ENCODE data around the gene SLAMF6.
"Not testable (repeated sequence)": the region's sequence is repeated elsewhere in the genome, so short reads cannot be mapped to it uniquely, and the experiment has no call there.

Gene SLAMF6

GRCh38 chr1:160479091-160479490, 44.0 kb downstream of the SLAMF6 start:
- H3K4me2 ChIP-seq (ENCODE audit: low read length, poor library complexity, severe bottlenecking); H3K4me3 ChIP-seq (ENCODE audit: insufficient read depth in 1 of 2, low read depth in 1 of 2, low read length in 2 of 2); H3K27me3 ChIP-seq (ENCODE audit: control insufficient read depth in 1 of 2, insufficient read depth in 1 of 2, low read length in 2 of 2); H3K9me3 ChIP-seq (ENCODE audit: control insufficient read depth, low read length); H3K36me3 ChIP-seq (ENCODE audit: control insufficient read depth in 1 of 2, insufficient read depth in 2 of 2, low read depth in 1 of 2, low read length in 2 of 2); H2BK5ac ChIP-seq (ENCODE audit: low read depth, low read length, poor library complexity, severe bottlenecking); H4K8ac ChIP-seq (ENCODE audit: low read length); H4K91ac ChIP-seq (ENCODE audit: low read length); H3K27ac ChIP-seq (ENCODE audit: low read length, poor library complexity, severe bottlenecking); H2AFZ ChIP-seq (ENCODE audit: low read depth, low read length); H2BK12ac ChIP-seq (ENCODE audit: low read length in 2 of 2); H3K14ac ChIP-seq (ENCODE audit: low read length in 2 of 2); H2BK15ac ChIP-seq (ENCODE audit: low read depth, poor library complexity, severe bottlenecking); H3K4ac ChIP-seq (ENCODE audit: low read depth in 1 of 2, low read length in 2 of 2); H3K9ac ChIP-seq (ENCODE audit: low read length); DNase-seq; H3K18ac ChIP-seq (ENCODE audit: low read depth in 1 of 2, low read length in 2 of 2); H3K23ac ChIP-seq (ENCODE audit: low read length in 2 of 2); H2AK5ac ChIP-seq (ENCODE audit: low read length, severe bottlenecking); H2BK120ac ChIP-seq (ENCODE audit: low read depth, low read length); H3K79me1 ChIP-seq (replicated peaks; ENCODE audit: low read length, poor library complexity, severe bottlenecking); H3K4me1 ChIP-seq (ENCODE audit: control insufficient read depth, insufficient read depth, low read depth, low read length): not testable (repeated sequence)
- WGBS = 58% methylated on average over 6 of the region's 6 CpGs

- H3K4me2 ChIP-seq (ENCODE audit: low read length, poor library complexity, severe bottlenecking) = no peak overlapping the region
- no peak overlapping the region for H3K23ac ChIP-seq (ENCODE audit: low read length in 2 of 2)
- H3K9ac ChIP-seq (ENCODE audit: low read length) = no peak overlapping the region
- no peaks in the 10 kb centered on the region for H3K36me3 ChIP-seq (ENCODE audit: control insufficient read depth in 1 of 2, insufficient read depth in 2 of 2, low read depth in 1 of 2, low read length in 2 of 2)
- no peaks in the 10 kb centered on the region for H3K27me3 ChIP-seq (ENCODE audit: control insufficient read depth in 1 of 2, insufficient read depth in 1 of 2, low read length in 2 of 2)
- H3K4ac ChIP-seq (ENCODE audit: low read depth in 1 of 2, low read length in 2 of 2) = no peak overlapping the region
- H3K4me1 ChIP-seq (ENCODE audit: control insufficient read depth, insufficient read depth, low read depth, low read length) = no peaks in the 10 kb centered on the region
- DNase-seq = no peak
- 71% methylated on average over 1 of the region's 1 CpG for WGBS
- no peak overlapping the region for H3K18ac ChIP-seq (ENCODE audit: low read depth in 1 of 2, low read length in 2 of 2)
- no peak overlapping the region for H2AK5ac ChIP-seq (ENCODE audit: low read length, severe bottlenecking)
- no peaks in the 10 kb centered on the region for H3K9me3 ChIP-seq (ENCODE audit: control insufficient read depth, low read length)
- H3K14ac ChIP-seq (ENCODE audit: low read length in 2 of 2) = no peak overlapping the region
- no peak overlapping the region for H2BK120ac ChIP-seq (ENCODE audit: low read depth, low read length)
- H2BK5ac ChIP-seq (ENCODE audit: low read depth, low read length, poor library complexity, severe bottlenecking) = no peak overlapping the region
- H3K79me1 ChIP-seq (replicated peaks; ENCODE audit: low read length, poor library complexity, severe bottlenecking) = no peaks in the 10 kb centered on the region
- H3K4me3 ChIP-seq (ENCODE audit: insufficient read depth in 1 of 2, low read depth in 1 of 2, low read length in 2 of 2) = no peak overlapping the region
- H2AFZ ChIP-seq (ENCODE audit: low read depth, low read length) = no peak overlapping the region
- H2BK15ac ChIP-seq (ENCODE audit: low read depth, poor library complexity, severe bottlenecking) = no peak overlapping the region
- H2BK12ac ChIP-seq (ENCODE audit: low read length in 2 of 2) = no peak overlapping the region
- H4K91ac ChIP-seq (ENCODE audit: low read length) = no peak overlapping the region
- H3K27ac ChIP-seq (ENCODE audit: low read length, poor library complexity, severe bottlenecking) = no peak overlapping the region
- H4K8ac ChIP-seq (ENCODE audit: low read length) = no peak overlapping the region
Observed at GRCh38 chr1:160474392-160475242, 48.4 kb downstream of the SLAMF6 start.

GRCh38 chr1:160472112-160472511, 50.9 kb downstream of the SLAMF6 start:
- H3K27ac ChIP-seq (ENCODE audit: low read length, poor library complexity, severe bottlenecking) = no peak overlapping the region
- no peak overlapping the region for H2AK5ac ChIP-seq (ENCODE audit: low read length, severe bottlenecking)
- H2BK15ac ChIP-seq (ENCODE audit: low read depth, poor library complexity, severe bottlenecking) = no peak overlapping the region
- no peak overlapping the region for H3K23ac ChIP-seq (ENCODE audit: low read length in 2 of 2)
- no peaks in the 10 kb centered on the region for H3K36me3 ChIP-seq (ENCODE audit: control insufficient read depth in 1 of 2, insufficient read depth in 2 of 2, low read depth in 1 of 2, low read length in 2 of 2)
- H3K27me3 ChIP-seq (ENCODE audit: control insufficient read depth in 1 of 2, insufficient read depth in 1 of 2, low read length in 2 of 2) = no peaks in the 10 kb centered on the region
- H3K14ac ChIP-seq (ENCODE audit: low read length in 2 of 2) = no peak overlapping the region
- no peaks in the 10 kb centered on the region for H3K4me1 ChIP-seq (ENCODE audit: control insufficient read depth, insufficient read depth, low read depth, low read length)
- H4K91ac ChIP-seq (ENCODE audit: low read length) = no peak overlapping the region
- no peak overlapping the region for H2BK5ac ChIP-seq (ENCODE audit: low read depth, low read length, poor library complexity, severe bottlenecking)
- H3K9ac ChIP-seq (ENCODE audit: low read length) = no peak overlapping the region
- H2AFZ ChIP-seq (ENCODE audit: low read depth, low read length) = no peak overlapping the region
- no peaks in the 10 kb centered on the region for H3K9me3 ChIP-seq (ENCODE audit: control insufficient read depth, low read length)
- H3K79me1 ChIP-seq (replicated peaks; ENCODE audit: low read length, poor library complexity, severe bottlenecking) = no peaks in the 10 kb centered on the region
- no peak overlapping the region for H3K4ac ChIP-seq (ENCODE audit: low read depth in 1 of 2, low read length in 2 of 2)
- H3K4me3 ChIP-seq (ENCODE audit: insufficient read depth in 1 of 2, low read depth in 1 of 2, low read length in 2 of 2) = no peak overlapping the region
- WGBS = 77% methylated on average over 2 of the region's 3 CpGs
- H3K4me2 ChIP-seq (ENCODE audit: low read length, poor library complexity, severe bottlenecking) = no peak overlapping the region
- H3K18ac ChIP-seq (ENCODE audit: low read depth in 1 of 2, low read length in 2 of 2) = no peak overlapping the region
- no peak for DNase-seq
- H2BK12ac ChIP-seq (ENCODE audit: low read length in 2 of 2) = no peak overlapping the region
- no peak overlapping the region for H2BK120ac ChIP-seq (ENCODE audit: low read depth, low read length)
- no peak overlapping the region for H4K8ac ChIP-seq (ENCODE audit: low read length)

GRCh38 chr1:160471253-160471652, 51.8 kb downstream of the SLAMF6 start:
- no peak overlapping the region for H3K14ac ChIP-seq (ENCODE audit: low read length in 2 of 2)
- no peak overlapping the region for H3K27ac ChIP-seq (ENCODE audit: low read length, poor library complexity, severe bottlenecking)
- no peaks in the 10 kb centered on the region for H3K36me3 ChIP-seq (ENCODE audit: control insufficient read depth in 1 of 2, insufficient read depth in 2 of 2, low read depth in 1 of 2, low read length in 2 of 2)
- no peak overlapping the region for H3K4ac ChIP-seq (ENCODE audit: low read depth in 1 of 2, low read length in 2 of 2)
- no peak overlapping the region for H4K8ac ChIP-seq (ENCODE audit: low read length)
- H3K79me1 ChIP-seq (replicated peaks; ENCODE audit: low read length, poor library complexity, severe bottlenecking) = no peaks in the 10 kb centered on the region
- H2BK15ac ChIP-seq (ENCODE audit: low read depth, poor library complexity, severe bottlenecking) = no peak overlapping the region
- DNase-seq = no peak
- no peak overlapping the region for H2AFZ ChIP-seq (ENCODE audit: low read depth, low read length)
- H3K4me1 ChIP-seq (ENCODE audit: control insufficient read depth, insufficient read depth, low read depth, low read length) = no peaks in the 10 kb centered on the region
- H2BK5ac ChIP-seq (ENCODE audit: low read depth, low read length, poor library complexity, severe bottlenecking) = no peak overlapping the region
- no peak overlapping the region for H3K9ac ChIP-seq (ENCODE audit: low read length)
- H3K4me2 ChIP-seq (ENCODE audit: low read length, poor library complexity, severe bottlenecking) = no peak overlapping the region
- WGBS = 90% methylated on average over 1 of the region's 1 CpG
- no peak overlapping the region for H2BK120ac ChIP-seq (ENCODE audit: low read depth, low read length)
- no peak overlapping the region for H2BK12ac ChIP-seq (ENCODE audit: low read length in 2 of 2)
- H4K91ac ChIP-seq (ENCODE audit: low read length) = no peak overlapping the region
- H3K27me3 ChIP-seq (ENCODE audit: control insufficient read depth in 1 of 2, insufficient read depth in 1 of 2, low read length in 2 of 2) = no peaks in the 10 kb centered on the region
- no peak overlapping the region for H3K4me3 ChIP-seq (ENCODE audit: insufficient read depth in 1 of 2, low read depth in 1 of 2, low read length in 2 of 2)
- no peak overlapping the region for H3K18ac ChIP-seq (ENCODE audit: low read depth in 1 of 2, low read length in 2 of 2)
- no peak overlapping the region for H3K23ac ChIP-seq (ENCODE audit: low read length in 2 of 2)
- no peak overlapping the region for H2AK5ac ChIP-seq (ENCODE audit: low read length, severe bottlenecking)
- H3K9me3 ChIP-seq (ENCODE audit: control insufficient read depth, low read length) = no peaks in the 10 kb centered on the region

Measured in mesenchymal stem cell (in vitro differentiated cells and primary cell).